ENCODE measurements around the gene LDB3.

GRCh38 chr10:86642499-86642898 lies 25.8 kb upstream of the LDB3 start:
- TF ChIP-seq CTCF (conservative IDR thresholded peaks at IDR 0.05) (no peak), EZH2 (IDR thresholded peaks at IDR 0.05; ENCODE audit: low read depth) (no peak)
